PFSK-1 (cell line): Measurements from ENCODE around the gene SHOC1.

Experiments used
- FOXP2 ChIP-seq: optimal IDR thresholded peaks from 2 replicates; pipeline ENCODE3; 2011; ENCODE audit warnings: borderline replicate concordance, control low read depth, inconsistent platforms; ENCODE audit not compliant: insufficient read depth; ENCODE audit errors: extremely low read length, extremely low read depth
- POLR2AphosphoS5 ChIP-seq: IDR thresholded peaks from 2 replicates; pipeline ENCODE4 v1.6.1; 2012; ENCODE audit warnings: low read depth, mild to moderate bottlenecking, control low read depth, low read length, moderate library complexity
- TF ChIP-seq, protein P1 (sequence below), 2 experiments: IDR thresholded peaks; 2 replicates each; pipeline versions ENCODE4 v1.6.1 to v1.8.0; 2011 to 2012; ENCODE audit warnings: low read depth in 2 of 2, low read length in 2 of 2, control low read depth in 1 of 2, inconsistent platforms in 1 of 2, mild to moderate bottlenecking in 1 of 2, moderate library complexity in 1 of 2; ENCODE audit not compliant: insufficient read depth in 1 of 2

DNA sequence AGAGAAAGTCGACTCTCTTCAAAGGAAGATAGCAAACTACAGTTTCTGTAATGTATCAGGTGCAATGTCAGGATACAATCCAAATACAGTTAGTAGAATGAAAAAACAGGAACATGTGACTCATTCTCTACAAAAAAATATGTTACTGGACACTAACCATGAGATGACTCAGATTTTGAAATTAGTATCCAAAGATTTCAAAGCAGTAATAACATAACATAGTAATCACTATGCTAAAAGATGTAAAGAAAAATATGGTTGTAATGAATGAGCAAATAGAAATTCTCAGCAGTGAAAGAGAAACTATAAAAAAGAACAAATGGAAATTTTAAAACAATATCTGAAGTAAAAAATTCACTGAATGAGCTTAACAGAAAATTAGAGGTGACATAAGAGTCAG lies 42.3 kb downstream of the SHOC1 start:
- TF ChIP-seq, protein P1, sequence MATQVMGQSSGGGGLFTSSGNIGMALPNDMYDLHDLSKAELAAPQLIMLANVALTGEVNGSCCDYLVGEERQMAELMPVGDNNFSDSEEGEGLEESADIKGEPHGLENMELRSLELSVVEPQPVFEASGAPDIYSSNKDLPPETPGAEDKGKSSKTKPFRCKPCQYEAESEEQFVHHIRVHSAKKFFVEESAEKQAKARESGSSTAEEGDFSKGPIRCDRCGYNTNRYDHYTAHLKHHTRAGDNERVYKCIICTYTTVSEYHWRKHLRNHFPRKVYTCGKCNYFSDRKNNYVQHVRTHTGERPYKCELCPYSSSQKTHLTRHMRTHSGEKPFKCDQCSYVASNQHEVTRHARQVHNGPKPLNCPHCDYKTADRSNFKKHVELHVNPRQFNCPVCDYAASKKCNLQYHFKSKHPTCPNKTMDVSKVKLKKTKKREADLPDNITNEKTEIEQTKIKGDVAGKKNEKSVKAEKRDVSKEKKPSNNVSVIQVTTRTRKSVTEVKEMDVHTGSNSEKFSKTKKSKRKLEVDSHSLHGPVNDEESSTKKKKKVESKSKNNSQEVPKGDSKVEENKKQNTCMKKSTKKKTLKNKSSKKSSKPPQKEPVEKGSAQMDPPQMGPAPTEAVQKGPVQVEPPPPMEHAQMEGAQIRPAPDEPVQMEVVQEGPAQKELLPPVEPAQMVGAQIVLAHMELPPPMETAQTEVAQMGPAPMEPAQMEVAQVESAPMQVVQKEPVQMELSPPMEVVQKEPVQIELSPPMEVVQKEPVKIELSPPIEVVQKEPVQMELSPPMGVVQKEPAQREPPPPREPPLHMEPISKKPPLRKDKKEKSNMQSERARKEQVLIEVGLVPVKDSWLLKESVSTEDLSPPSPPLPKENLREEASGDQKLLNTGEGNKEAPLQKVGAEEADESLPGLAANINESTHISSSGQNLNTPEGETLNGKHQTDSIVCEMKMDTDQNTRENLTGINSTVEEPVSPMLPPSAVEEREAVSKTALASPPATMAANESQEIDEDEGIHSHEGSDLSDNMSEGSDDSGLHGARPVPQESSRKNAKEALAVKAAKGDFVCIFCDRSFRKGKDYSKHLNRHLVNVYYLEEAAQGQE (IDR thresholded peaks at IDR 0.05; ENCODE audit: insufficient read depth in 1 of 2, low read depth in 2 of 2, low read length in 2 of 2), result no peak
- no peak for TF ChIP-seq FOXP2
- no peak for TF ChIP-seq POLR2AphosphoS5
